GM19099 (cell line): ENCODE measurements around the gene SFRP2.

ENCODE experiments used
- POLR2A ChIP-seq: IDR thresholded peaks from 3 replicates; pipeline ENCODE4 v1.6.1; 2011; ENCODE audit warnings: low read depth; ENCODE audit not compliant: insufficient read length; ENCODE audit errors: extremely low read depth

Gene SFRP2

GRCh38 chr4:153764601-153765368, 24.1 kb downstream of the SFRP2 start:
- no peak for TF ChIP-seq POLR2A

- no peak for TF ChIP-seq POLR2A
Measured at GRCh38 chr4:153763404-153763803, 25.5 kb downstream of the SFRP2 start.

GRCh38 chr4:153759407-153760316, 29.2 kb downstream of the SFRP2 start, which contains the start of gene RNF175:
Gene RNF175 (minus strand): TSS chr4:153760024. CDS start chr4:153759862, 162 bp downstream.
- TF ChIP-seq POLR2A, result no peak

GRCh38 chr4:153758688-153759406, 30.0 kb downstream of the SFRP2 start:
- no peak for TF ChIP-seq POLR2A

GRCh38 chr4:153758136-153758535, 30.7 kb downstream of the SFRP2 start:
- TF ChIP-seq POLR2A, result no peak

- no peak for TF ChIP-seq POLR2A
Measured at GRCh38 chr4:153757407-153757806, 31.5 kb downstream of the SFRP2 start.

GRCh38 chr4:153755186-153755585, 33.7 kb downstream of the SFRP2 start:
- no peak for TF ChIP-seq POLR2A

- TF ChIP-seq POLR2A, result no peak
Measured at GRCh38 chr4:153750197-153750817, 38.6 kb downstream of the SFRP2 start.

GRCh38 chr4:153748378-153748777, 40.5 kb downstream of the SFRP2 start:
- TF ChIP-seq POLR2A, result no peak

- TF ChIP-seq POLR2A, result no peak
Measured at GRCh38 chr4:153747406-153747955, 41.4 kb downstream of the SFRP2 start.

GRCh38 chr4:153745651-153746050, 43.2 kb downstream of the SFRP2 start:
- no peak for TF ChIP-seq POLR2A

GRCh38 chr4:153741541-153741940, 47.3 kb downstream of the SFRP2 start:
- TF ChIP-seq POLR2A, result no peak

GRCh38 chr4:153735906-153736461, 52.9 kb downstream of the SFRP2 start:
- TF ChIP-seq POLR2A, result no peak

- TF ChIP-seq POLR2A, result no peak
Measured at GRCh38 chr4:153733751-153734448, 55.0 kb downstream of the SFRP2 start.

GRCh38 chr4:153731239-153731638, 57.6 kb downstream of the SFRP2 start:
- no peak for TF ChIP-seq POLR2A
